CD4-positive, alpha-beta T cell treated with Interleukin-4 for 1 hour (primary cell): ENCODE data around the gene APLF.
A peak's percentile ranks its signal among the peaks of the same experiment; 100 is the strongest.
"Not testable (repeated sequence)": the region's sequence is repeated elsewhere in the genome, so short reads cannot be mapped to it uniquely, and the experiment has no call there.

Experiments
- DNase-seq, 2 donors: peaks; one replicate each; pipeline ENCODE4 v3.0.0-alpha.2; 2020 to 2022

APLF gene

DNA sequence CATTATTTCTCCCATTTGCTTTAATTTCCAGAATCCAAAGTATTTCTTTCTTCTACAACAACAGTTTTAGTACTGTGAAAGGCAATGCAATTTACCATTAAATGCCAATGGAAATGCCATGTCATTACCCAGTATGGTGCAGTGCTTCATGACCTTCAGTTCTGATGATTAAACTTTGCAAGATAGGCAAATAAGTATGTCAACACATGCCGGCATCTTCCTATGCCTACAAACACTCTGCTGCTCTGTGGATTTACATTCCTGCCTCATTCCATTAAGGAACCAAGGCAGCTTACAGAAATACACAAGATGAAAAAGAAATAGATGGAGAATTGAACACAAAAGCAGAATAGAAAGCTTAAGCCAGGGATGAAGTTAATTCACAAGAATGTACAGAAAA, 123.3 kb downstream of the APLF start:
- DNase-seq: no peak

DNA sequence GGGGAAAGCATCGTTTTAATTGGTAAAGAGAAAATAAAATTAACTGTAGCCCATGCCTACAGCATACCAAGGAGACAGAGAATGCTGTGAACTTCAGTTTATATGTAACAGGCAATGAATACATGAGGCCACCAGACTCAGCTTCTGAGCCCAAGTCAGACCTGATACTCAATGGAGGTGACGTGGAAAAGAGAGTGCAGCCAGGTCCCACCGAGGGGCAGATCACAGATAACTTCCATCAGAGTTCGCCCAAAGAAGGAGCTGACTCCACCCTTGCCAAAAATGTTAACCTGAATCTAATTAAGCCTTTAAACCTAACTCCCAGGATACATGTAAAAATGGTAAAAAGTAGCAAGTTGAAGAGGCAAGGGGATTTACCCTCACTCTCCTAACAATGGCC, 123.8 kb downstream of the APLF start:
- DNase-seq: no peak

DNA sequence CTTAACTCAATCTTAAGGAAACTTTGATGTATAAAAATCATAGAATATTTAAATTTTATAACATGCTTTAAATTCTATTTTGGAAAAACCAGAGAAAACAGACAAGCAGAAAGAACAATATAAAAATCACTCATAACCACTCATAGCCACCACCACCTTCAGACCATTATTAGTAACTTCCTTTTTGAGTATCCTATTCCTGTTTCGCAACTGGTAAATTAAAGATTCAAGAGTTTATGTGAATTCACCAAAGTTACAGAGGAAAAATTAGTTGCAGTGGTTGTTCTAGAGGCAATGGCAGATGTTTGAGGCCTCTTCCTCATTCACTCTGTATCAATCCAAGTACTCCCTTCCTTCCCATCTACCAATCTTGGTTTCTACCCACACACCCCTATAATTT, 126.7 kb downstream of the APLF start:
- DNase-seq: no peak

DNA sequence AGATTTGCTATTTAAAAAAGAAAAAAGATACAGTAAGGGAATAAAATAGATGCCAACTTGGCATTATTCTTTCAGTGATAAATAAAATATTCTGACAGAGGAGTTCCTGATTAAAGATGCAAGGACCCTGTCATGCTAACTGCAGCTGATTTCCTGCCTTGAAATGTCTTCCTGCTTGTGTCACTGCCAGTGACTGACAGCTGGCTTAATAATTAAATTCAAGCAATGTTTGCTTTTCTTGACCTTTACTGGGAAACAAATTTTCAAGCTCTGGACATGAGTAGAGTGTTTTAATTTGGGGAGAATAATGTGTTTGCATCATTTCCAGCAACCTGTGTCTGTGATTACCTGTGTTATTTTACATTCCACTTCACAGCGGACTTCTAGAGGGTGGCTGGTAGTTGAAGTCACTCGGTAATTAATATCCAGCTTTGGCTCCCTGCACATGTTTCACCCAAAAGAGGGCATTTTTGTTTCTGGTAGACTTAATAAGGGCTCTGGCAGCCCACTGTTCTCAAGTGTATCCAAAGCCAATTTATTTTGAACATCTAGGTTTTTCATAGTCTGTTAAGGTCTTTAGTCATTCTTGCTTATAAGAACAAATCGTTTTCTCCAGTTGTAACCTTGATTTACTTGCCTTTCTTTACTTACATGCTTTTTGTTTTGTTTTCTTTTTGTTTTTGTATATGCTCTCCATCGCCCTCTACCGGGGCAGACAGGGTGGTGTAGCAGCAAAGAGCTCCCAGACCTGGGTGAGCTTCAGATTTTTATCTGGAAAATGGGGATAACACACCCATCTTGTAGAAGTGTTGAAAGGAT, 127.5 kb downstream of the APLF start:
- peak; percentile 44 to 63 for DNase-seq

DNA sequence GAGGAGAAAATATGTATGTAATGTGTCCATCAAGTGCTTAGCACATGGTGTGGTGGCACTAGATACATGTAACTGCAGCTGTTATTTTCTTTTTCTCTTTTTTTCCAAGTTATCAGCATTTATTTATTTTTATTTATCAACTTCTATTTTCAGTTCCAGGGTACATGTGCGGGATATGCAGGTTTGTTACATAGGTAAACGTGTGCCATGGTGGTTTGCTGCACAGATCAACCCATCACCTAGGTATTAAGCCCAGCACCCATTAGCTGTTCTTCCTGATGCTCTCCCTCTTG, 128.1 kb downstream of the APLF start:
- DNase-seq: not testable (repeated sequence)

DNA sequence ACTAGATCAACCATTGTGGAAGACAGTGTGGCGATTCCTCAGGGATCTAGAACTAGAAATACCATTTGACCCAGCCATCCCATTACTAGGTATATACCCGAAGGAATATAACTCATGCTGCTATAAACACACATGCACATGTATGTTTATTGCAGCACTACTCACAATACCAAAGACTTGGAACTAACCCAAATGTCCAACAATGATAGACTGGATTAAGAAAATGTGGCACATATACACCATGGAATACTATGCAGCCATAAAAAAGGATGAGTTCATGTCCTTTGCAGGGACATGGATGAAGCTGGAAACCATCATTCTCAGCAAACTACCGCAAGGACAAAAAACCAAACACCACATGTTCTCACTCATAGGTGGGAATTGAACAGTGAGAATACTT, 133.1 kb downstream of the APLF start:
- not testable (repeated sequence) for DNase-seq

DNA sequence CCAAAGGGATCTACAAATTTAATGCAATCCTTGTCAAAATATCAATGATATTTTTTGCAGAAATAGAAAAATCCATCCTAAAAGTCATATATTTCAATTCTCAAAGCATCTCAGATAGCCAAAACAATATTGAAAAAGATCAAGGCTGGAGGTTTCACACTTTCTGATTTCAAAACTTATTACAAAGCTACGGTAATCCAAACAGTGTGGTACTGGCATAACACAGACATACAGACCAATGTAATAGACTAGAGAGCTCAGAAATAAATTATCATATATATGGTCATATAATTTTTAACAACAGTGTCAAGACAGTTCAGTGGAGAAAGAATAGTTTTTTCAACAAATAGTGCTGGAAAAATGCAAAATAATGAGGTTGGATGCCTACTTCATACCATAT, 135.7 kb downstream of the APLF start:
- DNase-seq: no peak

DNA sequence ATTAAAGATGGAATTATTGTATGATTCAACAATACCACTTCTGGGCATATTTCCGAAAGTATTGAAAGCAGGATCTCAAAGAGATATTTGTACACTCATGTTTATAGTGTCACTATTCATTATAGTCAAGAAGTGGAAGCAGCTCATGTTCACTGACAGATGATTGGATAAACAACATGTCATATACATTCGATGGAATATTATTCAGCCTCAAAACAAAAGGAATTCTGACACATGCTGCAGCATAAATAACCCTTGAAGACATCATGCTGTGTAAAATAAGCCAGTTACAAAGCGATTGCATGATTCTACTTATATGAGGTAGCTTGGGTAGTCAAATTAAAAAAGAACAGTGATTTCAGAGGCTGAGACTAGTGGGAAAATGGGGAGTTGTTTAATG, 136.7 kb downstream of the APLF start:
- no peak for DNase-seq

DNA sequence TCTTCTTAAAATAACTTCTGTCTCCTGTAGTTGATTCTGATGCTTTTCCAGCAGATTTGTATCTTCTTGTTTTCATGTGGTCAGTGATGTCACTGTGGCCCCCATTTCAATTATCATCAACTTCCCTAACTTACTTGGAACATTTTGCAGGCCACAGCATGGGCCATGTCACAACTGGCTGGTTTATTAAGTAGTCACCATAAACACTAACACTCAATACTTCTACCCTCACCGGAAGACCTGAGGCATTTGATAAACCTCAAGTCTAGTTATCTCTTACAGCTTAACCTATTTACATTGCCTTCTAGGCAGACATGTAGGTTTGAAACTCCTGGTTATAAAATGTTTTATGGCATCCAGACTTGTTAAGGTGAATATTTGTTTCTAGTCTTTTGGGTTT, 138.6 kb downstream of the APLF start:
- no peak for DNase-seq

DNA sequence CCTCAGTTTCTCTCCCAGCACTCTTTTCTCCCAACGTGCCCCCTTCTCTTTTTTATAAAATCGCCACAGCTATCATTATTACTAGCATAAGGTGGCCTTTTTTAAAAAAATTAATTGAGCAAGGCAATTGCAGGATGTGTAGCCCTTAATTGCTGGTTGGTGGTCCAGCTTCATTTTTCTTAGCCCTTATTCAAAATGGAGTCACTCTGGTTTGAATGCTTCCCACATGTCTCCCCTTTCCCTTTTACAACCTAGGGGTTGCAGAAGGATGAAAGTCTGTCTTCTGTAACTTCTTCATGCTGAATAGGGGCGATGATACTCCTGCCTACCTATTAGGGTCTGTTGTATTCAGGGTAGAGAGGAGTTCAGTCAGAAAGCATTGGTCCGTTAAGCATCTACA, 139.4 kb downstream of the APLF start:
- DNase-seq: no peak

DNA sequence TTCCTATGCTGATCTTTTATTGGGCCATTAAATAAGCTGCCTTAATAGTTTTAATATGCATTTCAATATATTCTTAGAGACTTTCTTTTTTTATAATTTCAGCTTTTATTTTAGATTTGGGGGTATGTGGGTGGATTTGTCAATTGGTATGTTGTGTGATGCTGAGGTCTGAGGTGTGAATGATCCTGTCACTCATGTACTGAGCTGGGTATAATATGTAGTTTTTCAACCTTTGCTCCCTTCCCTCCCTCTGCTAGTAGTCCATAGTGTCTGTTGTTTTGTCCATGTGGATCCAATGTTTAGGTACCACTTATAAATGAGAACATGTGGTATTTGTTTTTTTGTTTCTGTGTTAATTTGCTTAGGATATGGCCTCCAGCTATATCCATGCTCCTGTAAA, 140.5 kb downstream of the APLF start:
- no peak for DNase-seq

DNA sequence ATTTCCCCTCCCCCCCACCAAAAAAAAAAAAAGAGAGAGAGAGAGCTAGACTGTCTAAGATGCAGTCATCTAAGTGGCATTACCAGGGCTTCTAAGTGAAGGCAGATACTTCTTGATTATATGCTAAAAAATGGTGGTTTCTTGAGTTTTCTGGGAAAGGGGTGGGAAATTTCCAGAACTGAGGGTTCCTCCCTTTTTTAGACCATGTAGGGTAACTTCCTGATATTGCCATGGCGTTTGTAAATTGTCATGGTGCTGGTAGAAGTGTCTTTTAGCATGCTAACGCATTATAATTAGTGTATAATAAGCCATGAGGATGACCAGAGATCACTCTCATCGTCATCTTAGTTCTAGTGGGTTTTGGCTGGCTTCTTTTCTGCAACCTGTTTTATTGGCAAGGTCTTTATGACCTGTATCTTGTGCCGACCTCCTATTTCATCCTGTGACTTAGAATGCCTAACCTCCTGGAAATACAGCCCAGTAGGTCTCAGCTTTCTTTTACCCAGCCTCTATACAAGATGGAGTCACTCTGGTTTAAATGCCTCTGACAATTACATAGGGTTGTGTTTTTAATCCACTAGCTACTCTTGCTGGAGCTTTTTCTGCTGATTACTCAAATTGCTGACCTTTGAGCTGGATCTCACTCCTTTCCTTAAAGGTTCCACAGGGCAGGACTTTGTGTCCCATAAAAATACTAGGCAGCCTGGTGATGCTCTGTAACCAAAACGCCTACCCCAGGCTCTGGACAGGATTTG, 145.6 kb downstream of the APLF start:
- no peak for DNase-seq

DNA sequence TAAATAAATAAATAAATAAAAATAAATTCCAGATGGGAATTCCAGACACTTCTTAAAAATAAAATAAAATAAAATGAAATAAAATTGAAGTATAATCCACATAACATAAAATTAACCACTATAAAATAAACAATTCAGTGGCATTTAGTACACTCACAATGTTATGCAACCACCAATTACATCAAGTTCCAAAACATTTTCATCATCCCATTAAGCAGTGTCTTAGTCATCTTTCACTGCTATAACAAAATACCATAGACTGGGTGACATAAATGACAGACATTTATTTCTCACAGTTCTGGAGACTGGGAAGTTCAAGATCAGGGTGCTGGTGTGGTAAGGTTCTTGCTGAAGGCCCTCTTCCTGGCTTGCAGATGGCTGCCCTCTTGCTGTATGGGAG, 153.4 kb downstream of the APLF start:
- no peak for DNase-seq

DNA sequence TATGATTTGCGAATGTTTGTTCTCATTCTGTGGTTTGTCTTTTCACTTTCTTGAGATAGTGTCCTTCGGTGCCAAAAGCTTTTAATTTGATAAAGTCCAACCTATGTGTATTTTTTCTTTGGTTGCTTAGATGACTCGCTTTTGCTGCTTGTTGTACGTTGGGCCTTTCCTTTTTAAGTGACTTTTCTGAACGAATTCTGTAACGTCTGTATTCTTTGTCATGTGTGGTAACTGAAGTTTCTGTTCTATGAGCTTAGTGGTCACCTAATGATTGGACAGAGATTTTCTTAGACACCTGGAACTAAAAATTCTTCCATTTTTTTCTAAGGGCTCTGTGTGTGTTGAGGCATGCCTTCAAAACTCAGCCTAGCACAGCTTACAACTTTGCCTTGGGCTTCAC, 156.4 kb downstream of the APLF start:
- DNase-seq: no peak

DNA sequence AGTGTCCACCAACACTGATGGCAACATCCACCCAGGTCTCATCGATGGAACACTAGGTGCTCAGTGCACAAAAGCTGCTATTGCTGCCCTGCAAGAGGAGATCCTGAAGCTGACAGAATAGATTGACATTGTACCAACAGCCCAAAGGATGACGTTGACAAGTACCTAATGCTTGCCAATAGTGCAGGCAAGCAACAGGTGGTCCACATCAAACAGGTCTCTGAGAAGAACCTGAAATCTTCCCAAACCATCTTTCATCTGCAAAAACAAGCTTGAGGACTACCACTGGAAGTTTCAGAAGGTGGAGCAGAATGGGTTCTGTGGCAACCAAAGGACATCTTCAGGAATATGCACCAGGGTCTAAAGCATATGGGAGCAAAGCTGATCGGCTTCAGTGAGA, 160.2 kb downstream of the APLF start:
- DNase-seq: no peak
